D341Med (cell line): ENCODE results near the gene RIC8B.
A peak's percentile ranks its signal among the peaks of the same experiment; 100 is the strongest.

Experiments used
- DNase-seq: peaks from one replicate; pipeline ENCODE4 v3.0.0; 2012; ENCODE audit warnings: low spot score

RIC8B gene

DNA sequence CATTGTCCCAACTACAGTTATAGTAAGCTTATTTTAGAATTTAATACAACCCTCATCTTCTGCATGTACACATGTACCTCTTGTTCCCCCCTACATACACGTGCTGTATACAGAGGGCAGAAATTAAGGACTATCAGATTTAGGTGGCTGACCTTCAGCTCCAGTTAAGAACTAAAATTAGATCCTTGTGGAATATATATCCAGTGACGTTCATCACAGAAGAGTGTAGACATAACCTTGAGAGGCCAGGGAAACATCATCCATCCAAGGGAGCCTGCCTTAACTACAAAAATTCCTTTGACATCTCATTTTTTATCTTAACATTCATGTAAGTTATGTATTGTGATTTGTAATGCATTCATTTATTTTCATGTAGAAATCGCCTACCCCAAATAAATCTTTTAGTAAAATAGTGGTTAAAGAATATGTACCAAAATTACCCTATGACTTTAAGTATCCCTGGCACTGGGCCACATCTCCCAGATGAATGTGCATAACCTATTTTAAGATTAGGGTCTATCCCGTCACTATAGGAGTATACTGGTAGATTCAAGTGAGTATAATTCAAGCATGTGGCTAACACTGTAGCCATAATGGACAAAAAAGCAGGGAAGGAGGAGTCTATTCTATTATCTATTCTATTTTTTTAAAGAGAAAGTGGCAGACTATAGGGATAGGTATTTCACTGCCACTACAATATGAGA, 27.5 kb downstream of the RIC8B start:
- DNase-seq: no peak

DNA sequence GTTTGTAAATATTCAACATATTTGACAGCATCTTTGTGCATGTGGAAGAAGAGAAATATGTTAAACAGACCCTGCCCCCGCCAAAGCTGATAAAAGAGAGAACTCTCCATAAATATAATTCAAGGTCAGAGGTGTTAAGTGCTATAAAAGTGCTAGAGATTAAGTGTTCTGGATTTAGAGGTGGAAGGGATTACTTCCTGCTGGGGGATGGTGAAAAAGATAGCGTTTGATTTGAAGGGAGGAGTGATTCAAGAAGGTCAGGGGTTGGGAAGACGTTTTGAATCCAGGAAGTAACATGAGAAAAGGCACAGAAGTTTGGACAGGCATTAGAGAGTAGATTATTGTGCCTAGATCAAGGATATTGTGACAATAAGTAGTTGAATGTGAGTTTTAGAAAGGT, 30.2 kb downstream of the RIC8B start:
- DNase-seq: no peak

DNA sequence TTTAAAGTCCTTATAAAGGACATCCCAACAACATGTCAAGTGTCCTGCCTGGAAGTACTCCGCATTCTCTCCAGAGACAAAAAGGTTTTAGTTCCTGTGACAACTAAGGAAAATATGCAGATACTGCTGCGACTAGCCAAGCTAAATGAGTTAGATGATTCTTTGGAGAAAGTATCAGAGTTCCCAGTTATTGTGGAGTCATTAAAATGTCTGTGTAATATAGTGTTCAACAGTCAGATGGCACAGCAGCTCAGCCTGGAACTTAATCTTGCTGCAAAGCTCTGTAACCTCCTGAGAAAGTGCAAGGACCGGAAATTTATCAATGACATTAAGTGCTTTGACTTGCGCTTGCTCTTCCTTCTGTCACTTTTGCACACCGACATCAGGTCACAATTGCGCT, 40.2 kb downstream of the RIC8B start:
- no peak for DNase-seq

DNA sequence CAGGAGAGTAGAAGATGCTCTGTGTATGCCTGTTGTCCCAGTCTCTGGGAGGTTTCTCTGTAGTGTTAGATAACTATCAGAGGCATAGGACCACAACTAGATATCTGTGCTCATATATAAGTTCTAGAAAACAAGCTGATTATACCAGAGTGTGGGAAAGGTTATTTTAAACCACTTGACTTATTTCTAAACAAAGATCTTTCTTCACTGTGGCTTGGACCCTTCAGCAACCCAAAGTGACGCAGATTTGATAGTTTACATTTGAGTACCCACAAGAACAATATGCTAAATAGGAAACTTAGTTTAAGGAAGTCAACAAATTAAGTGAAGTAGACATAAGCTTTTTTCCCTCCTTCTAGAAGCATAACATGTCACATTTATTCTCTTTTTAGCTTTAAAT, 41.3 kb downstream of the RIC8B start:
- DNase-seq: no peak

DNA sequence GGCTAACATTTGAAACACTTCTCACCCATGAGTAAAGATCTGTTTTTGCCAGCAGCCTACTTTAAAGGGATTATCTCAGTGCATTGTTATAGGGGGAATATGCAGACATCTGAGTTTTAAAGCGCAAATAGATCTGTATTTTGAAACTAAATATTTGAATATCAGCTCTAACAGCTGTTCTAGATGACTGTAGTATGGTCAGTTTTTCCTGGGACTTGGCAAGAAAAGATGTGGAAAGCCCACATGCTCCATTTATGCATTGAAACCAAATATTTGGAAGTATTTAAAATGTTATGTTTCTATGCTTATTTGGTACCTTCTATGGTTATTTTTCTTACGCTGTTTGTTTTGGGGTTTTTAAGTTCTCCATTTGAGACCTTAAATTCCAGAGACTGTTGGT, 41.7 kb downstream of the RIC8B start:
- no peak for DNase-seq

DNA sequence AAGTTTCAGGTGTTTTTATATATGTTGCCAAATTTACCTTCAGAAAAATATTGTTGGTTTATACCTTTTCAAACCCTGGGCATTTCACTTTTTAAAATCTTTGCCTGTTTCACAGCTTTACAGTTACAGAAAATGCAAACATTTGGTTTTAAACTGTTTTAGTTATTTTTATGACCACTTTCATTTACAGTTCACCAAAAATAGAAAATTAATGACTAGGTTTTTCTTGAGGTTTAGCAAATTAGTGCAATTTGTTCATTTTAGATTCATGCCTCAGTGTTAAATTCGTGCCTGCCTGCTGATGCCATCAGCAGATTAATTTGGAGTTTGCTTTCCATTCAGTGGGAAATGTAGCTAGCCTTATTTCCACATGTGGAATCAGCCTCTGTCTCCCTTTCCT, 45.5 kb downstream of the RIC8B start:
- no peak for DNase-seq

DNA sequence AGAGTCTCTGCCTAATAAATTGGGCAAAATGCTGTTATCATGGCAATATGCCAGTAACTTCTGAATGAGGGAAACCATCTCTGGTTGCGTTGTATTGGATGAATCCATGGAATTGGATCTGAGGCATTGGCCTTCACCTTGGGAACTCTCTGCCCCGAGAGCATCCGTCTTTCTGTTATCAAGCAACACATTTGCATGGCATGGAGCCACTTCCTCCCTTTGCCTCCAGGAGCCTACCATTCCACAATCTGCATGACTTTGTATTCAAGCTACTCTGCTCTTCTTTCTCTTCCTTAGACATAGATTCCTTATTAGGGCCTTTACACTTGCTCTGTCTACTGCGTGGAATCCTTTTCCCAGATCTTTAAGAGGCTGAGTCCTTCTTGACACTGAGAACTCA, 57.2 kb downstream of the RIC8B start:
- DNase-seq: peak; percentile 50

DNA sequence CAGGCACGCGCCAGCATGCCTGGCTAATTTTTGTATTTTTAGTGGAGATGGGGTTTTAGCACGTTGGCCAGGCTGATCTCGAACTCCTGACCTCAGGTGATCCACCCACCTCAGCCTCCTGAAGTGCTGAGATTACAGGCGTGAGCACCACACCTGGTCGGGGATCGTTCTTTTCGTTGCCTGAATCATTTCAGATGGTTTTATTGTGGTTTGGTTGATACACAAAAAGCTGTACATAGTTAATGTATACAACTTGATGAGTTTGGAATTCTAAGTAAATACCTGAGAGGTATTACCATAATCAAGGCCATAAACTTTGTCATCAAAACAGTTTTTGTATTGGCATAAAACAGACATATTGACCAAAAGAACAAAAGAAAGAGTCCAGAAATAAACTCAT, 63.3 kb downstream of the RIC8B start:
- DNase-seq: no peak

DNA sequence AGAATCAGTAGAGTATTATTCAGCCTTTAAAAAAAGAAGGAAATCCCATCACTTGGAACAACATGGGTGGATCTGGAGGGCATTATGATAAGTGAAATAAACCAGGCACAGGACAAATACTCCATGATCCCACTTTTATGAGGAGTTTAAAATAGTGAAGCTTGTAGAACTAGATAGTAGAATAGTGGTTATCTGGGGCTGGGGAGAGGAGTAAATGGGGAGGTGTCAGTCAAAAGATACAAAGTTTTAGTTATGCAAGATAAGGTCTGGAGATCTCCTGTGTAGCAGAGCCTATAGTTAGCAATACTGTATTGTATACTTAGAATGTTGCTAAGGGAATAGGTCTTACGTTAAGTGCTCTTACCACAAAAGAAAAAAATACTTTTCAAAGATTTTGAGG, 64.9 kb downstream of the RIC8B start:
- DNase-seq: no peak

DNA sequence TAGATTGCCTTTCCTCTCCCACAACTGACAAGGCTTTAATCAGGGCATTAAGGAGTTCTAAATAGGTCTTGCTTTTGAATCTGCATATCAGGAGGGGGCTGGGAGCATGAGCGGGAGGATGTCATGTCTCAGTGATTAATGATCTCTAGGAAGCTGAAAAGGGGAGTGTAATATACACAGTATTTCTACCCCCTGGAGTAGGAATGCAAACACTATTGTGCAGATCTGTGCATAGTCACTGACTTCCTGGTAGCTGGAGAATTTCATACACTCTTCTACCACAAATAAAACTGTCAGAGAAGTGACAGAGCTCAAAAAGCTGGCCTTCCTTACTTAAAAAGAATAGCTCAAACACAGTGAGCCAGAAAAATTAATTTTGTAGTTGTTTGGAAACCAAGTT, 65.8 kb downstream of the RIC8B start:
- DNase-seq: no peak

DNA sequence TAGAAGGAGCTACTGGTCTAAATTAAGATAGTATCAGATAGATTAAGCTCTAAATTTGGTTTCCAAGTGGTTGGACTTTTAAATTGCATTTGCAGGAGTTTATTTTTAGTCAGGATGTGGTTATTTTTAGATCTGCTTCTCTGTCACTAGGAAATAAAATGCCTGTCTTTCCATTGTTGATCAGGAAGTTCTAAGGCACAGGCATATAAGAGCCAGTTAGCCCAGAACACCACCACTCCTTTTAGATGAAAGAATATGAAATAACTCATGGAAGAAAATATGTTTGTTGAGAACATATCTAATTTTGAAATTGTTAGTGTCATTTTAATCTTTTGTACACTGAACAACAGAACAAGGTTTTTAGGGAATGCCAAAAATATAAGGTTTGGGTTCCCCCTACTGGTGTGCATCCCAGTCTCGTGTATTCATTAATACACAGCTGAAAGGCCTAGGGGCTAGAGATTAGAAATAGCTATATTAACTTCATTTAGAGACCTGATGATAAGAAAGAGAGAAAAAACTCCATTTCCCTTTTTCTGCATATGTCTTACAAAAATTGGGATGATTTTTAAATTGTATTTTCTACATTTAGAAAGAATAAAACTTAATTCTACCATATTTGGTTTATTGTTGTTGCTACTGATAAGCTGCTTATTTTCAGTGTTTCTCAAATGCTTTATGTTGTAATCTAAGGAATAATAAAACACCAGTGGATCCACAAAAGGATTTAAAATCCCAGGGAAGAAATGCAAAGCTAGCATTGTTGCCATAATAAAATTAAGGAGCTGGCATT, 67.2 kb downstream of the RIC8B start:
- DNase-seq: peak; percentile 62

DNA sequence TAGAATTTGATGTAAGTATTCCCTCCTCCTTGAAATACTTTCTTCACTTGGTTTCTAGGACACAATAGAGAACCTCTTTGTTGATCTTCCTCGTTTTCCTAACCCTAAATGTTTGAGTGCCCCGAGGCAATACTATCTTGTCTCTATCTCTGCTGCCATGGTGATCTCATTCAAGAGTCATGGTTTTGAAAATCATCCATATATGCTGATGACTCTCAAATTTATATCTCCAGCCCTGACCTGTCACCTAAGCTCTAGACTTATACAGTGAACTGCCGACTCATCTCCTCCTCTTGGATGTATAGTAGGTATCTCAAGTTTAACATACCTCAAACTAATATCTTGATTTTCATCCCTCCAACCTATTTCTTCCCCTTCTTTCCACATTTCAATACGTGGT, 71.4 kb downstream of the RIC8B start:
- no peak for DNase-seq

DNA sequence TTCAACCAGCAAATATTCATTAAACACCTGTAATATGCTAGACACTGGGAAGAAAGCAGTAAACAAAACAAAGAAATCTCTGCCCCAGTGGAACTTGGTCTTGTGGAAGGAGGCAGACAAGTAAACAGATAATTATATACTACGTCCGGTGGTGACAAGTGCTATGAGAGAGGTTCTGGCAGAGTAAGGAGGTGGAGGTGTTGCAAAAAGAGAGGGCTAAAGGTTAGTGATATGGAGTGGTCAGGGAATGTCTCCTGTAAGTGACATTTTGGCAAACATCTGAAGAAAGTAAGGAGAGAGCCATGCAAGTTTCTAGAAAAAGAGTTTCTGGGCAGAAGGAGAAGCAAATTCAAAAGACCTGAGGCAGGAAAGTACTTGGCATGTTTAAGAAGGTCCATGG, 73.4 kb downstream of the RIC8B start:
- DNase-seq: no peak

DNA sequence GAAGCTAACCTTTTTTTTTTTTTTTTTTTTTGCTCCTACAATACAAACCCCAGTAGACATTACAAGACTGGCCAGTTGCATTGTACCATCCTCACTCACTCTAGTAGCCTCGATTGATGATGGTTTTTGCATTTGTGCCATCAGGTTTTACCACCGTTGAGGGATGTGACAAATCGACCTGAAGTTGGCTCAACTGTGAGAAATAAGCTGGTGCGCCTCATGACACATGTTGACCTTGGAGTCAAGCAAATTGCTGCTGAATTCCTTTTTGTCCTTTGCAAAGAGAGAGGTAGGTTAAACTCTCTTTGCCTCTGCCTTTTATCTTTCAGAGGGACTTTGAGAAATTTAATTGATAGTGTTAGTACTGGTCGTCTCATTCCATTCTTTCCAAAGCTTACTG, 76.8 kb downstream of the RIC8B start:
- DNase-seq: no peak

DNA sequence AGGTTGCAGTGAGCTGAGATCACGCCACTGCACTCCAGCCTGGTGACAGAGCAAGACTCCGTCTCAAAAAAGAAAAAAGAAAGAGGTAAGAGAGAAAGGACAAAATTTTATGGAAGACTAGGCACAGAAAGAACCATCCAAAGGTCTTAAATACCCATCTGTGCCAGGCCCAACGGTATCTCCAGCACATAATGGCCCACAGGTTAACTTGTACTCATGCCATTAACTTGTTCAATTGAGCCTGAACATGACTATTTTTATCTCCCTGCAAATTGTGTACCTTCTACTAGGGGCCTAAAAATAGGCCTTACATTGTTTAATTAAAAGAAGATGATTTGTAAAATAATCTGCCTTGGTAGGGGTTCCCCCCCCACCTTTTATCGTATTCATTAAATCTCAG, 80.2 kb downstream of the RIC8B start:
- DNase-seq: no peak

DNA sequence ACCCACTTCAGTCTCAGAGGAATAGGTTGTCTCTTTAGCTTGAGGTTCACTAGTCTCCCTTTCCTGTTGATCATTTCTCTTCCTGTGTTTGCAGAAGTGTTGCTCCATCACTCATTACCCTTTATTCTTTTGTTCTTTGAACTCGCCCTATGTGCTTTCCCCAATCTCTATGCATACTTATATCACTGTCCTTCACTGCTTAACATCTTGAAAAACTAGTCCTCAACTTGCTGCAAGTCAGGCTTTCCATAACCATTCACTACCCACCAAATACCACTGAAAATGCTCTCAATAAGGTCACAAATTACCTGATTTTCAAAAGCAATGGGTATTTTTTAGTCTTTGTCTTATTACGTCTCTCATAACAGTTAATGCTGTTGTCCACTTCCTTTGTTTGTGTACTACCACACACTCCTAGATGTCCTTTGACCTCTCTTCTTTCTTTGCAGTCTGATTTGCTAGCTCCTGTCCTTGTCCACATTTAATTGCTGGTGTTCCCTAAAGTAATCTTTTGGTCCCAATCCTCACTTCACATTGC, 80.8 kb downstream of the RIC8B start:
- DNase-seq: no peak

DNA sequence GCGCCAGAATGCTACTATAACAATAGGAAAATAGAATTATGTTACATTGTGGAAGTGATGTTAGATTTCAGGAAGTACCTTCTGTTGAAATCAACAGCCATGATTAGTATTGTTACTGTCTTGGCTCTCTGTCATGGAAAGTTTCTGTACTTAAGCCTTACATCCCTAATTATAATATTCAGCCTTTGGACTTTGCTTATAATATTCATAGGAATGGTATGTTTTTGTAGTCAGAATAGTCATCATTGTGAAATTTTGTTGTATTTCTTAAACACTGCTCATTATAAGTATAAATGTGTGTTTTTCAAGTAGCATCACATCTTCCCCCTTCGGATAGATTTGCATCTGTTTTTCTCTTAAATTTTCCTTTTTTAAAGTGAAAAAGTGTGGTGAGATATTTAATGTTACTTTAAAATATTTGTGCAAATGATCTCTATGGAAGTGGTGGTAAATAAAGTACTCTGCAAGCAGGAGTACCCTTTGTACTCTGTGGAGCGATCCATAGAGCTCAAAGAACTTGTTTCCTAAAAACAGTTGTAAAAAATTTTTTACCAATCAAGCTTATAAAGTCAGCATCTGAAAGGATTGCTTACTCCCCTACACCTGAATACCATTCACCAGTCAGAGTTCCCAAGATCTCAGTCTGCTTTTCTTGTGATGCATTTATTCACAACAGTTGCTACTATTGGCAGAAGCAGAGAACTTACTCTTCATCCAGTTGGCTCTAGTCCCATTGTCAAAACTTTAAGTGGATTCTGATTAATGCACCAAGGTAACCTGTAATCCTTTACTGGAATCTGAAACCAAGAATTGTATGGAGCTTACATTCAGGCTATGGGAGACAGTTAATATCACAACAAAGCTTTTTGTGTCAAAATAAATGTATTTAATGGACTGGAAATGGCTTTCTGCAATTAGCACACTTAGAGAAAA, 87.8 kb downstream of the RIC8B start:
- DNase-seq: no peak

DNA sequence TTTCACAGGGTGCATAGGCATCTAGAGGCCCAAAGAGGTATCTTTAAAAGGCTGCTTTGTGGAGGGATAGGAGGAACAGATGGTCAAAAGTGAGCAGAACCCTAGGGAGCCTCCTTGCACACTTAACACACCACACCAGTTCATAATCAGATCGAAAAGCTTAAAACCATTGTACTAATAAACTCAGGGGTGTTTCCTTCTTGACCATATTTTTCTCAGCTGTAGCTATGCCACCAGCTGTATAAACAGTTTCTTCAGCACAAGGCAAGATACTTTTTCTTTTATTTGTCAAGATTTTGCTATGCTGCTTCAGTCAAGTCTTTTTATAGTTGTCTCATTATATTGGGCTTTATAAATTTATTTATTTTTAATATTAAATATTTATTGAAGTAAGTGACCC, 88.7 kb downstream of the RIC8B start:
- no peak for DNase-seq

DNA sequence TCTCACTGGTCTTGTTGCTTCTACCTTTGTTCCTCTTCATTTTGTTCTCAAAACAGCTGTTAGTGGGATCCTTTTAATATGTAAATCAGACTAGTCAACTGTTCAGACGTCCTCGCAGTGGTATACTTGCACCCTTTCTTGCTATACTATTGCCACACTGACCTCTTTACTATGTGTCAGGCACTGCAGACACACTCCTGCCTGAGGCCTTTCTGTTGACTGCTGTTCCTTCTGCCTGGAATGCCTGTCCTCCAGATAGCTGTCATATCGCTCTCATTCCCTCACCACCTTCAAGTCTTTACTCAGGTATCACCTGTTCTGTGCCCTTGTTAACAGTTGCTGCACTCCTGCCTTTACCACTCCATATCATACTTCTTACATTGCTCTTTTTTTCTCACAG, 91.2 kb downstream of the RIC8B start:
- no peak for DNase-seq

DNA sequence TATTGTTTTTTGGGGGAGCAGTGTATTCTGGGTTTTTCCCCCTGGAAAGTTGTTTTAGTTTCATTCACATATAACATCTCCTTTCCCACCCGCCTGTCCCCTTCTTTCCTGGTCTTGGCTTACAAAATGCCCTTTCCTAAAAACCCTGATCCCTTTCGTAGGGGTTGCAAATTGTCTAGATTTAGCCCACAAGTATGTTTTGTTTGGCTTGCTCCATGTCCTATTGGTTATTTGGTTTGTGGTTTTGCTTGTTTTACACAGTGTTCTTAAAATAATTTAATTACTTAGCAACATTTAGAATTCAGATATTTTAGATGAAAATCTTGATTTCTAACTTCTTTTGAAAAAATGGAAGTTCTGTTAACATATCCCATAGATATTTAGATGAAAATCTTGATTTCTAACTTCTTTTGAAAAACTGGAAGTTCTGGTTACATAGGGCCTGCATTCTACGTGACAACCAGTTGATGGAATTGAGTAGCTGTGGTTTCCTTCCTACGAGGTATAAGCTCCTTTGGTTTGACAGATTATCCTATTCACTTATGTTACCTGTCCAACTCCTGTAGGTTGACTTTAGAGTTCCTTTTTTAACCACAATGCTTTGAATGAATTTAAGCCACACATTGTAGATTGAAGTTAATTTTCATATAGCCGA, 92.1 kb downstream of the RIC8B start:
- no peak for DNase-seq

DNA sequence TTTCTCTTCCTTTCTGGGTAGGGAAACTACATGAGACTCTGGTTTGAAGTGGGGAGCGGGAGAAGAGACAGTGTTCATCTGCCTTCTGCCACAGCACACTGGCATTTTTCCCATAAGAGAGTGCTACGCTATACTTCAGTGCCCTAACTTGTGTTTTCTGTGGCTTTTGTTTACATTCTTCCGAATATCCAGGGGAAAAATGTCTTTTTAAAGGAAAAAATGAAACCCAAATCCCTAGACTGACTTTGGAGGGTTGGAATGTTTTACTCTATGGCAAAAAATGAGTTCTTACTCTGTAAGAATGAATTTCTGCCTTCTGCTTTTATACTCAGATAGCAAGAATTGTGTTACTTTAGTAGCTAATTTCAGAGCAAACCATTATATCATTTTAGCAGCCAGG, 93.2 kb downstream of the RIC8B start:
- DNase-seq: no peak
